Measurements from ENCODE around the gene KAZN.

KAZN gene

GRCh38 chr1:14822996-14823395 is 224.5 kb downstream of the KAZN start:
- TF ChIP-seq, protein P1, sequence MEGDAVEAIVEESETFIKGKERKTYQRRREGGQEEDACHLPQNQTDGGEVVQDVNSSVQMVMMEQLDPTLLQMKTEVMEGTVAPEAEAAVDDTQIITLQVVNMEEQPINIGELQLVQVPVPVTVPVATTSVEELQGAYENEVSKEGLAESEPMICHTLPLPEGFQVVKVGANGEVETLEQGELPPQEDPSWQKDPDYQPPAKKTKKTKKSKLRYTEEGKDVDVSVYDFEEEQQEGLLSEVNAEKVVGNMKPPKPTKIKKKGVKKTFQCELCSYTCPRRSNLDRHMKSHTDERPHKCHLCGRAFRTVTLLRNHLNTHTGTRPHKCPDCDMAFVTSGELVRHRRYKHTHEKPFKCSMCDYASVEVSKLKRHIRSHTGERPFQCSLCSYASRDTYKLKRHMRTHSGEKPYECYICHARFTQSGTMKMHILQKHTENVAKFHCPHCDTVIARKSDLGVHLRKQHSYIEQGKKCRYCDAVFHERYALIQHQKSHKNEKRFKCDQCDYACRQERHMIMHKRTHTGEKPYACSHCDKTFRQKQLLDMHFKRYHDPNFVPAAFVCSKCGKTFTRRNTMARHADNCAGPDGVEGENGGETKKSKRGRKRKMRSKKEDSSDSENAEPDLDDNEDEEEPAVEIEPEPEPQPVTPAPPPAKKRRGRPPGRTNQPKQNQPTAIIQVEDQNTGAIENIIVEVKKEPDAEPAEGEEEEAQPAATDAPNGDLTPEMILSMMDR (IDR thresholded peaks at IDR 0.05; ENCODE audit: low read length, missing control alignments): no peak
- no peak for DNase-seq (ENCODE audit: low read depth)
- no peak overlapping the region for H3K4me3 ChIP-seq (replicated peaks; ENCODE audit: low read depth, low read length)

- no peak overlapping the region for H3K4me3 ChIP-seq (replicated peaks; ENCODE audit: low read depth, low read length)
- no peak for DNase-seq (ENCODE audit: low read depth)
- TF ChIP-seq, protein P1 (IDR thresholded peaks at IDR 0.05; ENCODE audit: low read length, missing control alignments): no peak
Measured at GRCh38 chr1:14824314-14824915, 225.9 kb downstream of the KAZN start.

DNA sequence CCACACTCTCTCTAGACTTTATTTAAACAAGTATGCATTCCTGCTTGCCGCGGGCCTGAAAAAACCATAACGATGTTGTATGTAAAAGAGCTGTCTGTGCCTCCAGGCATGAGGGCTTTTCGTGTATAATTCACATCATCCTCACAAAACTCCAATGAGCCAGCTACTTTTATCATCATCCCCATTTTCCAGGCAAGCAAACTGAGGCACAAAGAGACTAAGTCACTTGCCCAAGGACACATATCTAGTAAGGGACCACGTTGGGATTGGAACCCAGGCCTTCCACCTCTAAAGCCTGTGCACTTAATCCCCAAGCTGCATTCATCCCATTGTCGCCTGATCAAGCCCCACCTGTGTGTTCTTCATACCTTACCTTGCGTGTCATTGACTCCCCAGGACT is 226.9 kb downstream of the KAZN start:
- H3K4me3 ChIP-seq (replicated peaks; ENCODE audit: low read depth, low read length): no peak overlapping the region
- DNase-seq (ENCODE audit: low read depth): no peak
- TF ChIP-seq, protein P1 (IDR thresholded peaks at IDR 0.05; ENCODE audit: low read length, missing control alignments): no peak

DNA sequence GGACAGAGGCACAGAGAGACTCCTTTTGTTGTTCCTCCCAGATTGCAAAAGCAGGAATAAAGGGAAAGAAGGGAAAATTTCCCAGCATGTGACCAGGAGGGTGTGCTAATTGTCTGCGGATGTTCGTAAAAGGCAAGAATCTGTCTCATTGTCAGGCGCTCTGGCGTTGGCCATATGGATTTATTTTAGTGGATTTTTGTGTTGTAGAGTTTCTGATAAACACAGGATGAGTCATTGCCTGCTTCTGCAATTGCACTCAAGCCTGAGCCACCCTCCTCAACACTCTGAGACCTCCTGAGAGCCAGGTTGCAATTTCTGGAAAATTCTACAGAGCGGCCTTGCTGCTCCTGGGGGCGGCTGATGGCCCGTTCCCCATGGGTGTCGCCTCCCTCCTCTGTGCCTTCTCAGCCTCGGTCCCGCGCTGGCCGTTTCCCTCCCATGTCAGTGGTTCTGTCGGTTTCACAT is 227.7 kb downstream of the KAZN start:
- H3K4me3 ChIP-seq (replicated peaks; ENCODE audit: low read depth, low read length): no peak overlapping the region
- TF ChIP-seq, protein P1 (IDR thresholded peaks at IDR 0.05; ENCODE audit: low read length, missing control alignments): no peak
- peak; percentile 63 for DNase-seq (ENCODE audit: low read depth)

DNA sequence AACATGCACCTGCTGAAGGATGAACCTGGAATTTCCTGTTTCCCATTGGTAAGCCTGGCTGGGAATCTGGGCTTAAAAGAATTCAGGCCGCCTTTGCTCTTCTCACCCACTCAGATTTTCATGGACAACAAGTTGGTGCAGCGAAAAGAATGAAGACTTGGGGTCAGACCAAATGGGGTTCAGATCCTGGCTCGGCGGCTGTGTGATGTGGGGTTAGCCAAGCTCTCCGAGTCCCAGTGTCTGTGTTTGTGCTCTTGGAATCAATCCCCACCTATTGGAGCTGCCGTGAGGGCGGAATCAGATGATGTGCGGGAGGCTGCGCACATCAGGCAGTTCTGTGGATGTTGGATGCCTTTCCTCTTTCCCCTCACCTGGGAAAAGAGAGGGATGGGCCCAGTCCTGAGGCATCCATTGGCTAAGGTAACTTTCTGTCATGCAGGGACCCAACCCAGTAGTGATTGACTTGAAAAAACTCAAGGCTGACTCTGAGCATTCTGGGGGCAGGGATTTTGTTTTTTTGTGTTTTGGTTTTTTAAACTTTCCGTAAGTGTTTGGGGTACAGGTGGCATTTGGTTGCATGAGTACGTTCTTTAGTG is 228.3 kb downstream of the KAZN start:
- TF ChIP-seq, protein P1 (IDR thresholded peaks at IDR 0.05; ENCODE audit: low read length, missing control alignments): no peak
- no peak for DNase-seq (ENCODE audit: low read depth)
- no peak overlapping the region for H3K4me3 ChIP-seq (replicated peaks; ENCODE audit: low read depth, low read length)

- no peak overlapping the region for H3K4me3 ChIP-seq (replicated peaks; ENCODE audit: low read depth, low read length)
- no peak for DNase-seq (ENCODE audit: low read depth)
- TF ChIP-seq, protein P1 (IDR thresholded peaks at IDR 0.05; ENCODE audit: low read length, missing control alignments): no peak
Measured at GRCh38 chr1:14827870-14828269, 229.4 kb downstream of the KAZN start.

- DNase-seq (ENCODE audit: low read depth): no peak
- H3K4me3 ChIP-seq (replicated peaks; ENCODE audit: low read depth, low read length): no peak overlapping the region
- TF ChIP-seq, protein P1 (IDR thresholded peaks at IDR 0.05; ENCODE audit: low read length, missing control alignments): no peak
Measured at GRCh38 chr1:14828665-14829064, 230.2 kb downstream of the KAZN start.

All from fibroblast of pulmonary artery (primary cell).